ENCODE data around the gene NCR3LG1. TPM values are rescaled to one million over a fixed set of nuclear protein-coding genes. Genes with fewer than 3 reads are reported as not detected.

Gene NCR3LG1
- total RNA-seq, 1 donor from 2014 or later, result 8.2 TPM

GRCh38 chr11:17369684-17370243 lies 18.2 kb downstream of the NCR3LG1 start:
- no peak for DNase-seq (ENCODE audit: low spot score)

DNA sequence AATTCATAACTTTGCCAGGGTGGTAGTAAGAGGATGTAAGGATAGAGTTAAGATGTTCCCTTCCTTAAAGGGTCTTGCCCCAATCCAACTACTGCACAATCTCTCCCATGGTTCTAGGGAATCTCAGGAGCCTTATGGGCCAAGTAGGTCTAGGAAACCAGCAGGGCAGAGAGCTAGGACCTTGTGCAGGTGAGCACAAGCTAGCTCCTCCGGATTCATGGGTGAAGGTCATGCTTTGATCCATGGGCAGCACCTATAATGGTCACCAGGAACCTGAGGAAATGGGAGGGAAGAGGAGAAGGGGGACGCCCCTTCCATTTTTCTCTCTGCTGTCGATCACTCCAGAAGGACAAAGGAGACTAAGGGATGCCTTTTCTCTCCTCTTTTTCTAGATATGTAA lies 20.0 kb downstream of the NCR3LG1 start:
- DNase-seq (ENCODE audit: low spot score), result no peak

GRCh38 chr11:17375547-17375946 lies 23.9 kb downstream of the NCR3LG1 start:
- DNase-seq (ENCODE audit: low spot score), result no peak

DNA sequence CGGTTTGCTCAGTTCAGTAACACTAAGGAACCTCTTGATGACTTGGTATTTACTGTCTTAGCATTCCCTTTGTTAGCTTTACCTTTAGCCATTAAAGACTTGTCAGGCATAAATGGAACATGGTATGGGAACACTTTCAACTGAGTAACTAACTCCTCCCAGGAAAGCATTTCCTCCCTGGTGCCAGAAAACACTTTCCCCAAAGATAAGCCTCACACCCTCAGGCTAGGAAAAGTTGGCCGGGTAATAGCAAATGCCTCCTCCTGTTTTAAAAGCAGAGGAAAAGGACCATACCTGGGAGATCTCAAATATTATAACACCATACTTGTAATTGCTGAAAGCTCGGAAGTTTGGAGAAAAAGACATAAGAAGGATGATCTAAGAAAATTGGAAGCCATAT lies 24.9 kb downstream of the NCR3LG1 start:
- no peak for DNase-seq (ENCODE audit: low spot score)

- no peak for DNase-seq (ENCODE audit: low spot score)
Observed at GRCh38 chr11:17378655-17379054, 27.1 kb downstream of the NCR3LG1 start.

DNA sequence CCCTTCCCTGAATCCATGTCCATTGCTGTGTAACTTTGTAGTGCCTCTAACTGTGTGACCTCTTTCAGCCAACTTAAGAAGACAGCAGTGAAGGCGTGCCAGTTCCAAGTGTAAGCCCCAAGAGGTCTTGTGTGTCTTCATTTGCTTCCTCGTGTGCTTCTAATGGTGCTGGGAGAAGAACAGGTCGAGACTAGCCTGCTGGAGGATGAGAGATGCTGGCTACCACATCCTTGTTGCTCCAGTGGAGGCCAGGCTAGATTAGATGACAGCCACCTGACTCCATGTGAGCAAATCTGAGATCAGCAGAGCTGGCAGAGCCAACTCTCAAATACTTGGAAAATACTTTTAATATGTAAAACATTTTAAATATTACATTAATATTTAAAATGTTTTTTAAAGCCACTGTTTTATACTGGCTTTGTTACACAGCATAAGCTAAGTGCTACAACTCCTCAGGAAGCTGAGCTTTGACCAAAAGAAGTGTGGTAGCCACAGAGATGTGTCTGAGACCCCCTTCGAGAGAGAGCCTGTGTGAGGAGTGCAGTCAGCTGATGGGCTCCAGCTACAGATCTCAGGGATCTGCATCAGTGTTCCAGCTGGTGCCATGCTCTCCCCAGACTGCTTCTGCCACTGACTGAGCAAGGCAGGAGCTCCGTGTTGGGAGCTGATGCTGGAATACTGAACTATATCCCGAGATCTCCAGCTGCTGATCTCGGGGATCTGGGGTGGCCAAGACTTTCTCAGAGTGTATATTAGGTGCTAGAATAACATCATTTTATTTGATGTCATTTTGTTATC lies 28.0 kb downstream of the NCR3LG1 start:
- no peak for DNase-seq (ENCODE audit: low spot score)

DNA sequence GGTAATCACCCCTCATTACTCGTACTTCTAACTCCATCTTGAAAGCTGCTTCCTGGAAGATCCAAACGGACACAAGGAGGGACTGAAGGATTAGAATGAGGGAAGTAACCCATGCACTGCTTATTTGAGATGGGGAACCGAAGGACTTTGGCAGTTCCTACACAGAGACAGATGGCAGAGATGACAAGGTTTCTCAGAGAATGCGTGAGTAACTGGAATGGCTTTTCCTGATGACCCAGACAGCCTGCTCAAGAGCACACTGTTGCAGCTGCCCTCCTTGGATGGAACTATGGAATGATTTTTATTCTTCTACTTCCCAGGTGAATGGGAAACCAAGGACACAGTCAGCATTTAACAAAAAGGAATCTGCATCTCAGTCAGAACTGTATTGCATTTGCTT lies 29.6 kb downstream of the NCR3LG1 start:
- no peak for DNase-seq (ENCODE audit: low spot score)

GRCh38 chr11:17382046-17382728 lies 30.6 kb downstream of the NCR3LG1 start:
- DNase-seq (ENCODE audit: low spot score), result no peak

DNA sequence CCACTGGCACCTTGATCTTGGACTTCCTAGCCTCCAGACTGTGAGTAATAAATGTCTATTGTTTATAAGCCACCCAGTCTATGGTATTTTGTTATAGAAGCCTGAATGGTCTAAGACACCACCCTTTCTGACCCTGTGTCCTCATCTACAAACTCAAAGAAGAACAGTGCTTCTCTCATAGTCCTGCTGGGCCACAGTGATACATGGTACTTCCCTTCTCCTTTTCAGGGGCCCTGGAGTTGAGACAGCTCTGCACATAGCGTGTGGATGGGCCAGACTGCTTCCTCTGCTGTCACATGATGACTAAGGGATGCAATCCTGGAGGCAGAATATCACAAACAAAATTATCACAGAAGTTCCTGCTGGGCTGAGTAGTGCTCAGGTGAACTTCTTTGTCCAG lies 31.9 kb downstream of the NCR3LG1 start:
- DNase-seq (ENCODE audit: low spot score), result no peak

DNA sequence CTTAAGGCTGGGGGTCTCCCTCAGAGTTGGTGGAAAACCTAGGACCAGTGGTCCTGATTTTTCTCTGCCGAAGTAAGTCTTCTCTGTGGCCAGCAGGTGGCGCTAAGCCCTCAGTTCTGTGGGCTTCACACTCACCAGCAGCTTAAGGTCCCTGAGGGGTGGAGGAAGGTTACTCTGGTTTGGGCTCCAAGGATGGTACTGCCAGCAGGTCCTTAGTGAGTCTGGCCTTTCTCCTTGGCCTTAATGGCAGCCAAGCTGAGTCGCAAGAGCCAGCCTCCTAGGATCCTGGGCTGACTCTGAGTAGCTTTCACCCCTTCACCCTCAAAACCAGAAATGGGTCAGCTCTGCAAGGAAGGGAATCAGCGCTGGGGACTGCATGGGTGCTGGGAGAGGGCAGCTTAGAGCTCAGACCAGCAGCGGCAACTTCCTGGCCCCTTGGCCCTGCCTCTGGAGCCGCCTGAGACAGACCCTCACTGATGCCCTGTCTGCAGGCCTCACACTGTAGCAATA lies 32.5 kb downstream of the NCR3LG1 start:
- peak; percentile 74 for DNase-seq (ENCODE audit: low spot score)

GRCh38 chr11:17385492-17385891 lies 33.9 kb downstream of the NCR3LG1 start:
- no peak for DNase-seq (ENCODE audit: low spot score)

DNA sequence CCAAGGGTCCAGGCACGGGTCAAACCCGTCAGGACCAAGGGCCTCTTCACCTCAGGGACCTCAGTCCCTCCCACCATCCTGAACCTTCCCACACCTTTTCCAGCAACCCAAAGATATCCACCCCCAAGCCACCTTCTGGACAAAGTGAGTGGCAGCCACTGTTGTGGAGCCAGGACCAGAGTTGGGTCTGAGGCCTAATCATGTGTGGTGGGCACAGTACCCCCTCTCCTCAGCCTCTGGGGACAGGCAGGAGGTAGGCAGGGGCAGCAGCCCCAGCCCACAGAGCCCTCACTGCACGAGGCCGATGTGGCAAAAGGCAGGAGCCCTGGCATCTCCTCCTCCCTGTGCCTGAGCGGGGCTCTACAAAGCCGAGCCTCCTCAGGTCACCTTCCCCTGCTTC lies 34.3 kb downstream of the NCR3LG1 start:
- no peak for DNase-seq (ENCODE audit: low spot score)

GRCh38 chr11:17386331-17387084 lies 34.9 kb downstream of the NCR3LG1 start:
- peak; percentile 46 for DNase-seq (ENCODE audit: low spot score)

DNA sequence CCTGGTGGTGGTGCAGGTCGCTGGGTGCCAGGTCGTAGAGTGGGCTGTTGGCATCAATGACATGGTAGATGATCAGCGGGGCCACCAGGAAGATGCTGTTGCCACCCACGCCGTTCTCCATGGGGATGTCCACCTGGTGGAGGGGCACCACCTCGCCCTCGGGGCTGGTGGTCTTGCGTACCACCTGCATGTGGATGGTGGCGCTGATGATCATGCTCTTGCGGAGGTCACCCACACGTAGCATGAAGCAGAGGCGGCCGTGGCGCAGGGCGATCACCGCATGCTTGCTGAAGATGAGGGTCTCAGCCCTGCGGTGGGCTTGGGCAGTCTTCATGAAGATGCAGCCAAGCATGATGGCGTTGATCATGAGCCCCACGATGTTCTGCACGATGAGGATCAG lies 35.7 kb downstream of the NCR3LG1 start:
- no peak for DNase-seq (ENCODE audit: low spot score)

DNA sequence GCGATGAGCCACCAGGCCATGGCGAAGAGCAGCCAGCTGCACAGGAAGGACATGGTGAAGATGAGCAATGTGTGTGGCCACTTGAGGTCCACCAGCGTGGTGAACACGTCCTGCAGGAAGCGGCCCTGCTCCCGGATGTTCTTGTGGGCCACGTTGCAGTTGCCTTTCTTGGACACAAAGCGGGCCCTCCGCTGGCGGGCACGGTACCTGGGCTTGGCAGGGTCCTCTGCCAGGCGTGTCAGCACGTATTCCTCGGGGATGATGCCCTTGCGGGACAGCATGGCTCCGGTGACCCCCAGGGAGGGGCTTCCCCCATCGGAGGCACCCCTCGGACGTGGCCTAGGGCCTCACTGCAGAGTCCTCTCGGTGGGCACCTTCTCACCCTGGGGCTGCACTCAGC lies 36.2 kb downstream of the NCR3LG1 start:
- no peak for DNase-seq (ENCODE audit: low spot score)

DNA sequence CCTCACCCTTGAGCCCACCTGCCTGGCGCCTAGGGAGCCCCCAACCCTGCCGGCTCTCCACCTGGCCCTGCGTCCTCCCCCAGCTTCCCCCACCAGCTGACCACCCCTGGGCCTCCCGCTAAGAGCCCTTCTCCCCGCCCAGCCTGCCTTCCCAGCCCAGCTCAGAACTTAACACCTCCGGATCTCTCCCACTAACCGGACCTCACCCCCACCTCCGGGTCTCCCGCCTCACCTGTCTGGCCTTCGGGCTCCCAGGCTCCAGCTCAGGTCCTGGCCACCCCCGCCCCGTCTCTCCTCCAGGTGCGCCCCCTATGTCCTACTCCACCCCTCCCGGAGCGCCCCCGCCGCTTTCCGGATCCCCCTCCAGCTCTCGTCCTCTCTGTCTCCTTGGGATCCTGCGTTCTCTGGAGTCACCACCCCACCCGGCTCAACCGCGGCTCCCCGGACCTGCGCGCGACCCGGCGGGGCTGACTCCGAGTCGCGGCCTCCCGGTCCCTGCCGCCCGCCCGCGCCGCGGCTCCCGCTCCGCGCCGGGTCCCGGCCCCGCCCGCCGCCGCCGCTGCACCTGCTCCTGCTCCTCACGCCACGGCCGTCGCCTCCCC lies 37.1 kb downstream of the NCR3LG1 start, which contains the start of gene KCNJ11:
KCNJ11 (minus strand) TSS at position 51 of the 602 bp plus-strand sequence. CDS start 568 bp downstream, outside the sequence.
- no peak for DNase-seq (ENCODE audit: low spot score)

GRCh38 chr11:17389211-17389956 lies 37.8 kb downstream of the NCR3LG1 start:
- peak; percentile 62 for DNase-seq (ENCODE audit: low spot score)

GRCh38 chr11:17389957-17390649 lies 38.5 kb downstream of the NCR3LG1 start:
- no peak for DNase-seq (ENCODE audit: low spot score)

DNA sequence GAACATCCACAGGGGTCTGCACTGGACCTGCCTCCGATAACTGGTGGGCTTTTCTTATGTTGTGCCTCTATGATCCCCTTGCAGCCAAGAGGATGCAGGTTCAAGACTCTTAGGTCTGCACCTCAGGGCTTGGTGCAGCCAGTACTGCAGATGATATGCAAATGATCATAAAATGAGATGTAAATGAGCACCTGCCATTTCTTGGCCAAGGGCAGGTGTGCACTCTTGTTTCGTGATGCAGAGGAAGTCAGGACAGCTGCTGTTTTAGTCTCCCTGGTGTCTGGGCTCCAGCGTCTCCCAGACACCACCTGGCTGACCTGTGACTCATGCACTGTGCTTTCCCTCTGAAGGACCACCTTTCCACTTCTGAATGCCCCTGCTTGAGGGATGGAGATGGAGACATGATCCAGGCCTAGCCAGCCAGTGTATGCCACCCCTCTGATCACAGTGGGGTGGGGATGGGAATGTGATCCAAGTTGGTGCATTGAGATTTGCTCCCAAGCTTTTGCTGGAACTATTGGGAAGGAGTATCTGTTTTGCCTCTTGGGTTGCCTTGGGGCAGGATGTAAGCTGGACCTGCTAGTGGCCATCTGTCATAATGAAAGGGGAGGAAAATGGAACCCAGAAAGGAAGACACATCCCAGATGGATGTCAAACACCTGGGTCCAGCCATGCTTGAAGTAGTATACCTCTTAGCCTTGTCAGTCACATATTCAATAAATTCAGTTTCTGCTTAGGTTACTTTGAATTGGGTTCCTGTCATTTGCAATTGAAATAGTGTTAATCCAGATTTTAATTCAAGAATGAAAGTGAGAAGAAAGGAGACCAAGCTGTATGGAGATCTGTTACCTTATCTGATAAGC lies 40.1 kb downstream of the NCR3LG1 start:
- no peak for DNase-seq (ENCODE audit: low spot score)

Data from mucosa of gallbladder (tissue), 1 donor.